GM12878 (cell line): Measurements from ENCODE around the gene KRTAP10-5. TPM values are rescaled to one million over a fixed set of nuclear protein-coding genes. Genes with fewer than 3 reads are reported as not detected.

Source experiments
- ATAC-seq: fragments of 200-7000 bp; cut with Tn5 transposase; 3 replicates; pipeline ENCODE4 v1.9.1; 2020; ENCODE audit warnings: mild to moderate bottlenecking, moderate library complexity
- BruUV-seq: library from RNA; stranded (reverse); fragments of 400-500 nt; replicated peaks from 2 replicates; lab custom pipeline; 2021; lab: Mats Ljungman, UMichigan
- CTCF ChIA-PET: fragments of 300-600 bp; sonication (Branson Sonifier 250); formaldehyde crosslinking; extraction: SDS; loops from one replicate; lab custom pipeline; 2021; ENCODE audit warnings: inconsistent platforms; lab: Yijun Ruan, JAX
- POLR2A ChIA-PET: fragments of 350-600 bp; formaldehyde crosslinking; extraction: SDS; loops from one replicate; lab custom pipeline; 2021; ENCODE audit warnings: inconsistent platforms; lab: Charles Lee
- RAD21 ChIA-PET: fragments of 300-600 bp; sonication (Branson Sonifier 250); formaldehyde crosslinking; loops from one replicate; lab custom pipeline; 2023; ENCODE audit warnings: antibody characterized with exemption; ENCODE audit not compliant: unreplicated experiment; lab: Charles Lee
- SMC1A ChIA-PET: fragments of 300-600 bp; sonication (Branson Sonifier 250); formaldehyde crosslinking; loops from one replicate; lab custom pipeline; 2023; ENCODE audit not compliant: unreplicated experiment, uncharacterized antibody; lab: Charles Lee
- DNase-seq: peaks from one replicate; pipeline ENCODE4 v3.0.0-alpha.2; 2011; ENCODE audit warnings: low read depth, low spot score
- FAIRE-seq: peaks from 3 replicates; lab custom pipeline; 2011; peaks lifted over from hg19 to GRCh38; lab: Jason Lieb, UNC
- H2AFZ ChIP-seq: 2 replicates; pipeline ENCODE4 v1.6.0; 2011; ENCODE audit warnings: low read depth, low read length, control low read depth; ENCODE audit not compliant: control insufficient read depth
- H3K27ac ChIP-seq: 2 replicates; pipeline ENCODE4 v1.5.1; 2011; ENCODE audit warnings: control low read depth; ENCODE audit not compliant: control insufficient read depth, insufficient read depth
- H3K27me3 ChIP-seq, 2 experiments: replicated peaks in 1 of 2; 2 replicates each; pipeline versions ENCODE4 v1.6.0 to v1.6.1; 2011; ENCODE audit warnings: low read length in 1 of 2; ENCODE audit not compliant: control insufficient read depth in 2 of 2, insufficient read depth in 2 of 2
- H3K36me3 ChIP-seq, 2 experiments: 2 replicates each; pipeline ENCODE4 v1.5.1; 2011; ENCODE audit warnings: low read length in 1 of 2; ENCODE audit not compliant: control insufficient read depth in 2 of 2, insufficient read depth in 2 of 2
- H3K4me1 ChIP-seq: 2 replicates; pipeline ENCODE4 v1.6.1; 2011; ENCODE audit warnings: mild to moderate bottlenecking, low read length, moderate library complexity, mixed read lengths; ENCODE audit not compliant: control insufficient read depth, insufficient read depth
- H3K4me2 ChIP-seq: 2 replicates; pipeline ENCODE4 v1.6.0; 2011; ENCODE audit warnings: control low read depth; ENCODE audit not compliant: control insufficient read depth, insufficient read depth
- H3K4me3 ChIP-seq: fragments of 200-600 bp; sonication (generic); 2 replicates; pipeline ENCODE4 v1.5.1; 2016
- H3K79me2 ChIP-seq: 2 replicates; pipeline ENCODE4 v1.6.0; 2011; ENCODE audit warnings: low read length; ENCODE audit not compliant: control insufficient read depth, insufficient read depth
- H3K9ac ChIP-seq: 2 replicates; pipeline ENCODE4 v1.8.0; 2011; ENCODE audit warnings: low read length, control low read depth, mixed read lengths; ENCODE audit not compliant: control insufficient read depth, insufficient read depth
- H3K9me3 ChIP-seq: replicated peaks from 3 replicates; pipeline ENCODE4 v1.5.1; 2011; ENCODE audit warnings: mild to moderate bottlenecking, low read length; ENCODE audit not compliant: control insufficient read depth, insufficient read depth
- H4K20me1 ChIP-seq: 2 replicates; pipeline ENCODE4 v1.6.0; 2011; ENCODE audit not compliant: control insufficient read depth, insufficient read depth
- CHD2 ChIP-seq: IDR thresholded peaks from 2 replicates; pipeline ENCODE4 v1.6.1; 2011; ENCODE audit warnings: low read depth, low read length, improper control_type of control experiment, borderline replicate concordance
- ESRRA ChIP-seq: IDR thresholded peaks from 2 replicates; pipeline ENCODE4 v1.6.1; 2012; ENCODE audit warnings: mild to moderate bottlenecking, low read length, improper control_type of control experiment
- KAT2A ChIP-seq: conservative IDR thresholded peaks from 2 replicates; pipeline ENCODE4 v1.6.1; 2011; ENCODE audit warnings: low read depth, low read length; ENCODE audit not compliant: control insufficient read depth
- NR2C1 ChIP-seq: fragments of 450-650 bp; IDR thresholded peaks from 2 replicates; pipeline ENCODE4 v1.6.1; 2017; ENCODE audit warnings: antibody characterized with exemption, mild to moderate bottlenecking, moderate library complexity
- RB1 ChIP-seq: fragments of 450-650 bp; formaldehyde crosslinking; IDR thresholded peaks from 2 replicates; pipeline ENCODE4 v1.6.1; 2017; ENCODE audit warnings: mild to moderate bottlenecking, borderline replicate concordance
- RELA ChIP-seq: fragments of 450-650 bp; IDR thresholded peaks from 2 replicates; pipeline ENCODE4 v1.8.0; 2014; ENCODE audit warnings: borderline replicate concordance; ENCODE audit not compliant: partially characterized antibody
- ZNF687 ChIP-seq: fragments of 450-650 bp; IDR thresholded peaks from 2 replicates; pipeline ENCODE4 v1.6.1; 2017; ENCODE audit warnings: mild to moderate bottlenecking, moderate library complexity
- WGBS: methylation state at CpG from one replicate; pipeline ENCODE4 v1.1.6; 2016; ENCODE audit warnings: low lambda C conversion rate; ENCODE audit not compliant: insufficient replicate concordance, insufficient coverage; ENCODE audit errors: missing lambda C conversion rate; 5-methylcytosine and 5-hydroxymethylcytosine counted together
- in situ Hi-C: fragments of 300-500 bp; cut with MboI; formaldehyde crosslinking; loops from 9 replicates; pipeline ENCODE4 v1.14.3; 2018; ENCODE audit warnings: mixed read lengths
- intact Hi-C: fragments of 100-400 bp; cut with micrococcal nuclease; formaldehyde crosslinking; loops from one replicate; pipeline ENCODE4 v1.14.2; 2022; ENCODE audit not compliant: unreplicated experiment
- polyA plus RNA-seq, 11 experiments: library from polyadenylated mRNA; depleted of rRNA in 4 of 11; unstranded in 6 of 11; stranded (reverse) in 5 of 11; fragments of >200 nt; fragmentation: Nextera tagmentation in 4 of 11; fragmentation: Illumina TruSeq in 1 of 11; extraction: Ambion mirVana in 4 of 11; extraction: Trizol in 1 of 11; gene quantifications; 1 replicate in 1 of 11; 2 replicates in 10 of 11; pipeline versions ENCODE4 v1.2.1 to v1.2.3, GENCODE V29; 2011 to 2016; ENCODE audit warnings: inconsistent platforms in 2 of 11, missing spikeins in 2 of 11, low read depth in 1 of 11
- total RNA-seq, 4 experiments: library from RNA; depleted of rRNA in 3 of 4; stranded (reverse); fragments of >200 nt in 3 of 4; fragmentation: Illumina TruSeq in 1 of 4; extraction: Trizol in 1 of 4; gene quantifications; 2 replicates each; pipeline versions ENCODE4 v1.2.1 to v1.2.3, GENCODE V29; 2013 to 2021
- TF ChIP-seq, protein P1 (sequence below): fragments of 450-650 bp; IDR thresholded peaks from 2 replicates; pipeline ENCODE4 v1.6.1; 2017; ENCODE audit warnings: antibody characterized with exemption, mild to moderate bottlenecking, moderate library complexity

Gene KRTAP10-5
- total and polyA plus RNA-seq, 10 of the 15 experiments (the other 5 are each of a cell fraction or from before 2014, with no cell fraction given) = not detected

DNA sequence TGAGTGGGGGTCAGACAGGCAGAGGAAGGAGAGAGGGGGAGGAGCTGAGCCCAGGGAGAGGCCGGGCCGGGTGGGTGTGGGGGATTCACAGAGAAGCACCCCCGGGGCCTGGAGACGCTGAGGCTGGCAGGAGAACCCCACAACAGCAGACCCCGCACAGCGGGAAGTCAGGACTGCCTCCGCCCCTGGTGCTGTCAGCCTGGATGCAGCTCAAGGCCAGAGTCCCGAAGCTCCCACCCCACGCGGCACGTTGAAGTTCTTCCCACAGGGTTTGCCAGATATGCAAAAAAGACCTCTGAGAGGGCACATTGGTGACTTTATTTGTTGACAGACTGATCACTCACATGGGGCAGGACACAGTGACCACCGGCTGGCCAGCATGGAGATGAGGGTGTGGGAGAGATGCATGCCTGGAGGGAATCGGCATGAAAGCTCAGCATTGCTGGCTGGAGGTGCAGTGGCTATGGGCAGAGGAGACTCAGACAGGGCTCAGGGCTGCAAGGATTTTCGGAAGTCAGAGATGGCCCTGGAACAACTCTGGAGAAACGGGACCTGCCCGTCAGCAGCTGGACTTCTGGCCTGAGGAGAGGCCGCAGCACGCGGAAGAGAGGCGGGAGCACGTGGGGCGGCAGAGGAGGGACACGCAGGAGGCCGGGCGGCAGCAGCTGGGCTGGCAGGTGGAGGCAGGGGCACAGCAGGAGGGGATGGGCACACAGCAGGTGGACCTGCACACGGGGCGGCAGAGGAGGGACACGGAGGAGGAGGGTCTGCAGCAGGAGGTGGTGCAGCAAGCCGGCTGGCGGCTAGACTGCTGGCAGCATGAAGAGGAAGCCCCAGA lies 22.7 kb downstream of the KRTAP10-5 start:
- TF ChIP-seq RB1 (no peak), CHD2 (no peak), RELA (no peak), NR2C1 (no peak), KAT2A (no peak), ZNF687 (no peak), ESRRA (no peak)
- TF ChIP-seq, protein P1, sequence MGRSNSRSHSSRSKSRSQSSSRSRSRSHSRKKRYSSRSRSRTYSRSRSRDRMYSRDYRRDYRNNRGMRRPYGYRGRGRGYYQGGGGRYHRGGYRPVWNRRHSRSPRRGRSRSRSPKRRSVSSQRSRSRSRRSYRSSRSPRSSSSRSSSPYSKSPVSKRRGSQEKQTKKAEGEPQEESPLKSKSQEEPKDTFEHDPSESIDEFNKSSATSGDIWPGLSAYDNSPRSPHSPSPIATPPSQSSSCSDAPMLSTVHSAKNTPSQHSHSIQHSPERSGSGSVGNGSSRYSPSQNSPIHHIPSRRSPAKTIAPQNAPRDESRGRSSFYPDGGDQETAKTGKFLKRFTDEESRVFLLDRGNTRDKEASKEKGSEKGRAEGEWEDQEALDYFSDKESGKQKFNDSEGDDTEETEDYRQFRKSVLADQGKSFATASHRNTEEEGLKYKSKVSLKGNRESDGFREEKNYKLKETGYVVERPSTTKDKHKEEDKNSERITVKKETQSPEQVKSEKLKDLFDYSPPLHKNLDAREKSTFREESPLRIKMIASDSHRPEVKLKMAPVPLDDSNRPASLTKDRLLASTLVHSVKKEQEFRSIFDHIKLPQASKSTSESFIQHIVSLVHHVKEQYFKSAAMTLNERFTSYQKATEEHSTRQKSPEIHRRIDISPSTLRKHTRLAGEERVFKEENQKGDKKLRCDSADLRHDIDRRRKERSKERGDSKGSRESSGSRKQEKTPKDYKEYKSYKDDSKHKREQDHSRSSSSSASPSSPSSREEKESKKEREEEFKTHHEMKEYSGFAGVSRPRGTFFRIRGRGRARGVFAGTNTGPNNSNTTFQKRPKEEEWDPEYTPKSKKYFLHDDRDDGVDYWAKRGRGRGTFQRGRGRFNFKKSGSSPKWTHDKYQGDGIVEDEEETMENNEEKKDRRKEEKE = no peak
- ChIA-PET POLR2A (no interaction called here), CTCF (no interaction called here), RAD21 (no interaction called here), SMC1A (no interaction called here)
- Histone ChIP-seq H3K27ac (no peak overlapping the region), H3K9ac (no peak overlapping the region), H3K79me2 (no peaks in the 10 kb centered on the region), H3K27me3 (no peaks in the 10 kb centered on the region; a peak in 1 of 4 replicates), H3K4me3 (no peak overlapping the region), H2AFZ (no peak overlapping the region), H3K4me2 (no peak overlapping the region), H3K36me3 (no peaks in the 10 kb centered on the region), H3K4me1 (no peaks in the 10 kb centered on the region), H3K9me3 (no peaks in the 10 kb centered on the region; the same call in 2 of the 3 replicates), H4K20me1 (no peaks in the 10 kb centered on the region)
- intact Hi-C loops = no loop called here
- BruUV-seq = no TSS peak
- FAIRE-seq (no peak), DNase-seq (no peak), ATAC-seq (no peak)
- 68% methylated on average over 28 of the region's 30 CpGs for WGBS
- in situ Hi-C loops = no loop called here
